Mesothelial cell of epicardium (in vitro differentiated cells): ENCODE results near the gene ERVFRD-1. TPM values are rescaled to one million over a fixed set of nuclear protein-coding genes. Genes with fewer than 3 reads are reported as not detected.
"Not testable (repeated sequence)": the region's sequence is repeated elsewhere in the genome, so short reads cannot be mapped to it uniquely, and the experiment has no call there.

ENCODE experiments used
- DNase-seq, 2 experiments: peaks; one replicate each; pipeline ENCODE4 v3.0.0; 2021; ENCODE audit warnings: low spot score in 2 of 2; ENCODE audit not compliant: unreplicated experiment in 2 of 2
- H3K27ac Mint-ChIP-seq: 2 replicates; pipeline ENCODE4 v1.8.0; 2021; ENCODE audit warnings: mixed read lengths
- H3K27me3 Mint-ChIP-seq: 2 replicates; pipeline ENCODE4 v1.8.0; 2021; ENCODE audit warnings: low read depth, mixed read lengths
- H3K36me3 Mint-ChIP-seq: 2 replicates; pipeline ENCODE4 v1.8.0; 2021; ENCODE audit warnings: mixed read lengths
- H3K4me1 Mint-ChIP-seq: 2 replicates; pipeline ENCODE4 v1.8.0; 2021; ENCODE audit warnings: mixed read lengths
- H3K4me3 Mint-ChIP-seq: 2 replicates; pipeline ENCODE4 v1.8.0; 2021; ENCODE audit warnings: mild to moderate bottlenecking, moderate library complexity, mixed read lengths
- H3K9me3 Mint-ChIP-seq: 2 replicates; pipeline ENCODE4 v1.8.0; 2021; ENCODE audit warnings: mixed read lengths
- CTCF ChIP-seq: fragments of 200-600 bp; sonication (generic); IDR thresholded peaks from one replicate; pipeline ENCODE4 v1.5.0; 2021; ENCODE audit warnings: antibody characterized with exemption; ENCODE audit not compliant: unreplicated experiment
- total RNA-seq: library from RNA; stranded (reverse); gene quantifications from 3 replicates; pipeline ENCODE4 v1.2.1, GENCODE V29; 2021

Gene ERVFRD-1
- total RNA-seq, 1 donor from 2014 or later, result 0.25 TPM

DNA sequence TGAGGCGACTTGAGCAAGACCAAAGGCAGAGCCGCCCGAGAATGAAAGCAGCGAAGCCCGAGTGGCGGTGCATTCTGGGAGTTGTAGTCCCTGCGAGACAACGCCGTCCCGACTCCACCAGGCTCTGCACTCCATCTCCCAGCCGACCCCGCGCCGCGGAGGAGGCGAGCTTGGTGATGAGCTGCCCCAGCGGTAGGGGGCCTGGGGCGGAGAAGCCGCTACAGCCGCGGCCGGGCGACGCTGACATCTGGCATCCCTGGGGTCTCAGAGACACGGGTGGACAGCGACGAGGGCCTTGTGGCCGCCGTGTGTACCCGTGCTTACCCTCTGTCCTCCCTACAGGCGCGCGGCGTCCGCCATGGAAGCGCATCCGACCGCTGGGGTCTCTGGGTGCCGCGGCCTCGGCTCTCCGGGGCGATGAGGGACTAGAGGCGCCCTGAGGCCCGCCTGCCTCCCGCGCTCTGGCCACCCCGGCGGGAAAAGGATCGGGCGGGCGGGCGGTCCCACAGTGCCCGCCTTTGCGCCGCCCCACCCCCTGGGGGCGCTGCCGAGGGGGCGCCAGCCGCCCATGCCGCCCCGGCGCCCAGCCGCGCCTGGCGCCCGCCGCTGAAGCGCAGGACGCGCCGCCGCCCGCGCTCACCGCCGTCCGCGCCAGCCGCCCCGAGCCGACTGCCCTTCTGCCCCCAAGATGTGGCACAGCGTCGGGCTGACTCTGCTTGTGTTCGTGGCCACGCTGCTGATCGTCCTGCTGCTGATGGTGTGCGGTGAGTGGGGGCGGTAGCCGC is 17.7 kb downstream of the ERVFRD-1 start, which contains the start of gene SMIM13:
Gene SMIM13 (plus strand): TSS at position 209 of the 785 bp plus-strand sequence. CDS start 480 bp downstream, at position 689.
- peaks cover 25% of the 10 kb centered on the region for H3K4me1 Mint-ChIP-seq
- H3K36me3 Mint-ChIP-seq, result peaks cover 3% of the 10 kb centered on the region
- H3K9me3 Mint-ChIP-seq, result no peaks in the 10 kb centered on the region
- peak; percentile 28 for TF ChIP-seq CTCF
- H3K27ac Mint-ChIP-seq, result peak within 1 kb of the TSS; percentile 99
- peak; percentile 90 to 96 for DNase-seq
- peak within 1 kb of the TSS; percentile 98 for H3K4me3 Mint-ChIP-seq
- H3K27me3 Mint-ChIP-seq, result no peaks in the 10 kb centered on the region

DNA sequence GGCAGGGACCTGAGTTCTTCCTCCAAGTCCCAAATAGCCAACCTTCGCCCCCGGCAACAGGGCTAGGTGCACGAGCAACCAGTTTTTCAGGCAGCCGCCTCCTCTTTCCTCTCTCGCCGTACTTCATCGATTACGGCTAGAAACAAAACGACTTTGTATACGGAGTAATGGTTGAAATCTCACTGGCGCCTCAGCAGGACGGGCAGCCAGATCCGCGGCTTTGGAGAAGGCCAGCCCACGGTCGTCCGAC is 18.2 kb downstream of the ERVFRD-1 start:
- Mint-ChIP-seq H3K27me3 (no peaks in the 10 kb centered on the region), H3K27ac (peak overlapping the region; percentile 96), H3K9me3 (no peaks in the 10 kb centered on the region), H3K36me3 (peaks cover 3% of the 10 kb centered on the region), H3K4me1 (peaks cover 27% of the 10 kb centered on the region), H3K4me3 (peak overlapping the region; percentile 89)
- DNase-seq, result no peak
- no peak for TF ChIP-seq CTCF

DNA sequence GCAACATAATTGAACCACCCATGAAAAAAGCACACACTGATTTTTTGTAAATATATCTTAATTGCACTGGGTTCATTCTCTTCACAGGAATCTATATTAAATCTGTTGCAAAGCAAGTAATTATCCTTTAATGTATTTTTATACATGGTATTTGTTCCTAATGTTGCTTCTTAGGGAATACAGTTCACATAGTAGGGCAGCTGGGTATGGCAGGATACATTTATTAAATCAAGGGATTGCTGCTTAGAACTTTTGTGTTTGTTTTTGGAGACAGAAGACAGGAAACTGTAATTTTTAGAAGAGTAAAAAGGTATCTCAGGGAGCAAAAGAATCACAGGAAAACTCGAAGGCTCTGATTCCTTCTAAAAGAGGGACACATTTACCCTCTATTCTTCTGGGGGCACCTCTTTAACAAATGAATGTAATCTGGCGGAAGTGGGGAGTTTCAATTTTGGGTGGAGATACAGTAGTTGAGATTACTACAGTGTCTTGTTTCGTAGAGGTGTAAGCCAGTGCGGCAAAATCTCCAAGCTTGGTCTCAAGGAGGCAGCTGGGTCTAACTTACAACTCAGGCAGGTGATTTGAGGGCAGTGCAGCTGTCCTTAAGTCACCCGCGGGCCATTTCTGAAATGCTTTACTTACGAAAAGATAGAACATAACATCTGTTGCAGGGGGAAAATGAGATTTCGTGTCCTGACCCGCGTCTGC is 18.7 kb downstream of the ERVFRD-1 start:
- H3K36me3 Mint-ChIP-seq, result peaks cover 3% of the 10 kb centered on the region
- H3K4me1 Mint-ChIP-seq, result peaks cover 27% of the 10 kb centered on the region
- no peaks in the 10 kb centered on the region for H3K9me3 Mint-ChIP-seq
- H3K27ac Mint-ChIP-seq, result peak overlapping the region; percentile 96
- H3K27me3 Mint-ChIP-seq, result no peaks in the 10 kb centered on the region
- H3K4me3 Mint-ChIP-seq, result peak overlapping the region; percentile 89
- TF ChIP-seq CTCF, result no peak
- DNase-seq, result no peak

GRCh38 chr6:11091141-11091540 is 20.4 kb downstream of the ERVFRD-1 start:
- not testable (repeated sequence) for H3K4me3 Mint-ChIP-seq, H3K27me3 Mint-ChIP-seq, H3K9me3 Mint-ChIP-seq, H3K36me3 Mint-ChIP-seq, H3K27ac Mint-ChIP-seq, DNase-seq
- peaks cover 24% of the 10 kb centered on the region for H3K4me1 Mint-ChIP-seq

DNA sequence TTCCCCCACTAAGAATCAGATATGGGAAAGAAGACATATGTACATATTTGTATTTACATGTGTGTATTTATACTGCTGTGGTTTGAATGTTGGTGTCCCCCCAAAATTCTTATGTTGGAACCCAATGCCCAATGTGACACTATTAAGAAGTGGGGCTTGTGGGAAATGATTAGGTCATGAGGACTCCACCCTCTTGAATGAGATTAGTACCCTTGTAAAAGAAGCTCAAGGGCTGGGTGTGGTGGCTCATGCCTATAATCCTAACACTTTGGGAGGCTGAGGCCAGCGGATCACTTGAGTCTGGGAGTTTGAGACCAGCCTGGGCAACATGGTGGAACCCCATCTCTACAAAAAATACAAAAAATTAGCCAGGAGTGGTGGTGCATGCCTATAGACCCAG is 21.8 kb downstream of the ERVFRD-1 start:
- no peaks in the 10 kb centered on the region for H3K27me3 Mint-ChIP-seq
- no peaks in the 10 kb centered on the region for H3K9me3 Mint-ChIP-seq
- no peak overlapping the region for H3K4me3 Mint-ChIP-seq
- no peak overlapping the region for H3K27ac Mint-ChIP-seq
- TF ChIP-seq CTCF, result no peak
- H3K36me3 Mint-ChIP-seq, result no peaks in the 10 kb centered on the region
- peaks cover 11% of the 10 kb centered on the region for H3K4me1 Mint-ChIP-seq
- DNase-seq, result no peak

DNA sequence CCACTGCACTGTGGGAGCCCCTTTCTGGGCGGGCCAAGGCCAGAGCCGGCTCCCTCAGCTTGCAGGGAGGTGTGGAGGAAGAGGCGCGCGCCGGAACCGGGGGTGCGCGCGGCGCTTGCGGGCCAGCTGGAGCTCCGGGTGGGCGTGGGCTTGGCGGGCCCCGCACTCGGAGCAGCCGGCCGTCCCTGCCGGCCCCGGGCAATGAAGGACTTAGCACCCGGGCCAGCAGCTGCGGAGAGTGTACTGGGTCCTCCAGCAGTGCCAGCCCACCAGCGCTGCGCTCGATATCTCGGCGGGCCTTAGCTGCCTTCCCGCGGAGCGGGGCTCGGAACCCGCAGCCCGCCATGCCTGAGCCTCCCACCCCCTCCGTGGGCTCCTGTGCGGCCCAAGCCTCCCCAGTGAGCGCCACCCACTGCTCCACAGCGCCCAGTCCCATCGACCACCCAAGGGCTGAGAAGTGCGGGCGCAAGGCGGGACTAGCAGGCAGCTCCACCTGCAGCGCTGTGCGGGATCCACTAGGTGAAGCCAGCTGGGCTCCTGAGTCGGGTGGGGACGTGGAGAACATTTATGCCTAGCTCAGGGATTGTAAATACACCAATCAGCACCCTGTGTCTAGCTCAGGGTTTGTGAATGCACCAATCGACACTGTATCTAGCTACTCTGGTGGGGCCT is 24.2 kb downstream of the ERVFRD-1 start:
- H3K4me3 Mint-ChIP-seq, H3K36me3 Mint-ChIP-seq, H3K9me3 Mint-ChIP-seq, H3K27ac Mint-ChIP-seq, H3K4me1 Mint-ChIP-seq, DNase-seq, H3K27me3 Mint-ChIP-seq: not testable (repeated sequence)
